ENCODE measurements around the gene EXOC6. TPM values are rescaled to one million over a fixed set of nuclear protein-coding genes. Genes with fewer than 3 reads are reported as not detected.

Gene EXOC6
- polyA plus RNA-seq, 1 donor from 2014 or later: 26.3 TPM

GRCh38 chr10:92851003-92851402, 2.7 kb downstream of the EXOC6 start:
- Histone ChIP-seq H3K4me2 (ENCODE audit: low read length) (no peak overlapping the region), H3K9me2 (ENCODE audit: insufficient read depth, low read length) (no peaks in the 10 kb centered on the region), H3K79me2 (replicated peaks; ENCODE audit: insufficient read depth, low read length) (peaks cover 36% of the 10 kb centered on the region), H3K27me3 (ENCODE audit: insufficient read depth, low read depth, low read length) (no peaks in the 10 kb centered on the region), H2AFZ (ENCODE audit: low read depth, low read length) (no peak overlapping the region), H3K9ac (ENCODE audit: low read length) (no peak overlapping the region), H3K36me3 (ENCODE audit: insufficient read depth, low read length) (no peaks in the 10 kb centered on the region), H3F3A (ENCODE audit: insufficient read depth, low read length, poor library complexity, severe bottlenecking) (no peaks in the 10 kb centered on the region), H3K27ac (ENCODE audit: low read length) (no peak overlapping the region), H3K9me3 (ENCODE audit: low read length) (no peaks in the 10 kb centered on the region), H3K4me3 (ENCODE audit: low read length) (no peak overlapping the region), H4K20me1 (ENCODE audit: insufficient read depth) (no peaks in the 10 kb centered on the region)
- no peak for TF ChIP-seq CTCF (IDR thresholded peaks at IDR 0.05; ENCODE audit: poor library complexity, severe bottlenecking)
- no peak for TF ChIP-seq EZH2 (IDR thresholded peaks at IDR 0.05; ENCODE audit: borderline replicate concordance, insufficient read depth, low read length, poor library complexity, severe bottlenecking)
- no peak for TF ChIP-seq POLR2AphosphoS5 (IDR thresholded peaks at IDR 0.05)

GRCh38 chr10:92855560-92855959, 7.2 kb downstream of the EXOC6 start:
- H3K27ac ChIP-seq (ENCODE audit: low read length): no peak overlapping the region
- no peak overlapping the region for H3K4me2 ChIP-seq (ENCODE audit: low read length)
- no peaks in the 10 kb centered on the region for H3K27me3 ChIP-seq (ENCODE audit: insufficient read depth, low read depth, low read length)
- no peaks in the 10 kb centered on the region for H3K36me3 ChIP-seq (ENCODE audit: insufficient read depth, low read length)
- H3K9ac ChIP-seq (ENCODE audit: low read length): no peak overlapping the region
- H4K20me1 ChIP-seq (ENCODE audit: insufficient read depth): no peaks in the 10 kb centered on the region
- H2AFZ ChIP-seq (ENCODE audit: low read depth, low read length): no peak overlapping the region
- no peaks in the 10 kb centered on the region for H3K9me2 ChIP-seq (ENCODE audit: insufficient read depth, low read length)
- H3K9me3 ChIP-seq (ENCODE audit: low read length): no peaks in the 10 kb centered on the region
- H3K4me3 ChIP-seq (ENCODE audit: low read length): no peak overlapping the region
- no peak for TF ChIP-seq REST (IDR thresholded peaks at IDR 0.05; ENCODE audit: borderline replicate concordance)
- TF ChIP-seq RAD21 (conservative IDR thresholded peaks at IDR 0.05): no peak
- TF ChIP-seq MXI1 (conservative IDR thresholded peaks at IDR 0.05; ENCODE audit: poor library complexity, severe bottlenecking): no peak
- TF ChIP-seq EZH2 (IDR thresholded peaks at IDR 0.05; ENCODE audit: borderline replicate concordance, insufficient read depth, low read length, poor library complexity, severe bottlenecking): no peak
- TF ChIP-seq CTCF (IDR thresholded peaks at IDR 0.05; ENCODE audit: poor library complexity, severe bottlenecking): no peak
- no peak for TF ChIP-seq POLR2AphosphoS5 (IDR thresholded peaks at IDR 0.05)
- no peak for TF ChIP-seq EP300 (conservative IDR thresholded peaks at IDR 0.05; ENCODE audit: poor library complexity, severe bottlenecking)
- no peak for TF ChIP-seq TAF1 (IDR thresholded peaks at IDR 0.05; ENCODE audit: low read depth)
- TF ChIP-seq SMC3 (conservative IDR thresholded peaks at IDR 0.05; ENCODE audit: poor library complexity): no peak
- peaks cover 57% of the 10 kb centered on the region for H3K79me2 ChIP-seq (replicated peaks; ENCODE audit: insufficient read depth, low read length)
- no peaks in the 10 kb centered on the region for H3F3A ChIP-seq (ENCODE audit: insufficient read depth, low read length, poor library complexity, severe bottlenecking)

All from neural cell (in vitro differentiated cells).